GM12878 (cell line): ENCODE measurements around the gene DENR. TPM values are rescaled to one million over a fixed set of nuclear protein-coding genes. Genes with fewer than 3 reads are reported as not detected.

Experiments
- BCL11A ChIP-seq: IDR thresholded peaks from 2 replicates; pipeline ENCODE4 v1.6.1; 2011; ENCODE audit warnings: low read depth, low read length
- BCL3 ChIP-seq: IDR thresholded peaks from 2 replicates; pipeline ENCODE4 v1.6.1; 2011; ENCODE audit warnings: borderline replicate concordance, low read depth, mild to moderate bottlenecking, moderate library complexity, low read length; ENCODE audit not compliant: insufficient read depth, poor library complexity, severe bottlenecking
- CHD1 ChIP-seq: IDR thresholded peaks from 2 replicates; pipeline ENCODE4 v1.6.1; 2012; ENCODE audit warnings: low read depth, low read length, improper control_type of control experiment
- CTCF ChIP-seq, 3 experiments: IDR thresholded peaks in 2 of 3; conservative IDR thresholded peaks in 1 of 3; 2 replicates each; pipeline ENCODE4 v1.5.1; 2011; ENCODE audit warnings: low read depth in 3 of 3, low read length in 3 of 3, mild to moderate bottlenecking in 3 of 3, control low read depth in 2 of 3, moderate library complexity in 2 of 3, inconsistent platforms in 1 of 3, mixed read lengths in 1 of 3; ENCODE audit not compliant: control insufficient read depth in 2 of 3, insufficient read depth in 1 of 3; ENCODE audit errors: extremely low read depth in 1 of 3
- E4F1 ChIP-seq: fragments of 450-650 bp; IDR thresholded peaks from 2 replicates; pipeline ENCODE4 v1.6.1; 2018; ENCODE audit warnings: borderline replicate concordance, mild to moderate bottlenecking; ENCODE audit not compliant: partially characterized antibody
- HDAC6 ChIP-seq: fragments of 200-600 bp; sonication (generic); IDR thresholded peaks from one replicate; pipeline ENCODE4 v1.8.0; 2017; ENCODE audit warnings: antibody characterized with exemption; ENCODE audit not compliant: unreplicated experiment
- NBN ChIP-seq: fragments of 450-650 bp; IDR thresholded peaks from 2 replicates; pipeline ENCODE4 v1.6.1; 2016
- PAX8 ChIP-seq: fragments of 450-650 bp; IDR thresholded peaks from 2 replicates; pipeline ENCODE4 v1.6.1; 2017; ENCODE audit warnings: mild to moderate bottlenecking, moderate library complexity
- PBX3 ChIP-seq: IDR thresholded peaks from 2 replicates; pipeline ENCODE4 v1.6.1; 2011; ENCODE audit warnings: mild to moderate bottlenecking, low read depth, low read length, moderate library complexity; ENCODE audit not compliant: insufficient replicate concordance
- POLR2AphosphoS2 ChIP-seq: IDR thresholded peaks from 2 replicates; pipeline ENCODE4 v1.6.1; 2011; ENCODE audit warnings: low read depth, mild to moderate bottlenecking, low read length, improper control_type of control experiment, moderate library complexity
- SKIL ChIP-seq: fragments of 450-650 bp; IDR thresholded peaks from 2 replicates; pipeline ENCODE4 v1.6.1; 2017; ENCODE audit warnings: mild to moderate bottlenecking, low read depth, inconsistent platforms; ENCODE audit not compliant: poor library complexity, severe bottlenecking
- SMAD1 ChIP-seq: fragments of 450-650 bp; IDR thresholded peaks from 2 replicates; pipeline ENCODE4 v1.6.1; 2018; ENCODE audit warnings: mild to moderate bottlenecking, low read depth; ENCODE audit not compliant: partially characterized antibody
- SUPT20H ChIP-seq: IDR thresholded peaks from 2 replicates; pipeline ENCODE4 v1.6.1; 2011; ENCODE audit warnings: low read depth, mild to moderate bottlenecking, low read length, moderate library complexity, borderline replicate concordance; ENCODE audit not compliant: control insufficient read depth
- ZBTB11 ChIP-seq: fragments of 450-650 bp; formaldehyde crosslinking; IDR thresholded peaks from 2 replicates; pipeline ENCODE4 v1.5.0; 2022; ENCODE audit warnings: mild to moderate bottlenecking, missing genetic modification characterization
- polyA plus RNA-seq, 11 experiments: library from polyadenylated mRNA; depleted of rRNA in 4 of 11; unstranded in 6 of 11; stranded (reverse) in 5 of 11; fragments of >200 nt; fragmentation: Nextera tagmentation in 4 of 11; fragmentation: Illumina TruSeq in 1 of 11; extraction: Ambion mirVana in 4 of 11; extraction: Trizol in 1 of 11; gene quantifications; 1 replicate in 1 of 11; 2 replicates in 10 of 11; pipeline versions ENCODE4 v1.2.1 to v1.2.3, GENCODE V29; 2011 to 2016; ENCODE audit warnings: inconsistent platforms in 2 of 11, missing spikeins in 2 of 11, low read depth in 1 of 11
- total RNA-seq, 4 experiments: library from RNA; depleted of rRNA in 3 of 4; stranded (reverse); fragments of >200 nt in 3 of 4; fragmentation: Illumina TruSeq in 1 of 4; extraction: Trizol in 1 of 4; gene quantifications; 2 replicates each; pipeline versions ENCODE4 v1.2.1 to v1.2.3, GENCODE V29; 2013 to 2021

DENR gene
- total and polyA plus RNA-seq, 10 of the 15 experiments (the other 5 are each of a cell fraction or from before 2014, with no cell fraction given) = 29.4 to 97.7 (median 58.3) TPM

- TF ChIP-seq SUPT20H = no peak
- TF ChIP-seq POLR2AphosphoS2 = no peak
- no peak for TF ChIP-seq CHD1
- TF ChIP-seq SMAD1 = no peak
- peak; percentile 34 for TF ChIP-seq BCL3
- no peak for TF ChIP-seq HDAC6
- no peak for TF ChIP-seq E4F1
- peak; percentile 47; the same call in 1 of the 2 replicates for TF ChIP-seq BCL11A
- peak; percentile 20 for TF ChIP-seq SKIL
- no peak for TF ChIP-seq ZBTB11 (CRISPR knock-in tag)
- TF ChIP-seq CTCF (IDR thresholded peaks at IDR 0.05 in 2 of 3, conservative IDR thresholded peaks at IDR 0.05 in 1 of 3; ENCODE audit: control insufficient read depth in 2 of 3, extremely low read depth in 1 of 3, insufficient read depth in 1 of 3, low read depth in 3 of 3, low read length in 3 of 3) = no peak
- TF ChIP-seq PBX3 = no peak
- TF ChIP-seq NBN = no peak
- TF ChIP-seq PAX8 = no peak
Measured at GRCh38 chr12:122721057-122721545, 31.5 kb upstream of the DENR start (continued).
